ENCODE data around the gene SORBS1. TPM values are rescaled to one million over a fixed set of nuclear protein-coding genes. Genes with fewer than 3 reads are reported as not detected.

Gene SORBS1
- total and polyA plus RNA-seq, 2 of the 13 experiments (the other 11 are each of a cell fraction or from before 2014, with no cell fraction given), result 16.8 to 39.8 TPM

DNA sequence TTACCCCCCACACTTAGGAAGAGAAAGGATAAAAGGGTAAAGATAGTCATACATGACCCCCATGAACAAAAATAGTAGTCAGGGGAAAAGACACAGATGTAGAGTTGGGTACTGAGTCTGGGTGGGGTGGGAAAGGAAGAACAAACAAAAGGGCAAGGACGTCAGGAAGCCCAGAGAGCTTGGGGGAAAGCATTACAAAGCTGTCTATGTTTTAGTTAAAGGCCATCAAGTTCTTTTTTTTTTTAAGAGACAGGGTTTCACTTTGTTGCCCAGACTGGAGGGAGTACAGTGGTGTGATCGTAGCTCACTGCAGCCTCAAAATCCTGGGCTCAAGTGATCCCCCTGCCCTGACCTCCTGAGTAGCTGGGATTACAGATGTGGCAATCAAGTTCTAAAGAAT, 172.0 kb downstream of the SORBS1 start:
- FAIRE-seq, result peak; percentile 49
- Histone ChIP-seq H3K9ac (ENCODE audit: insufficient read depth, low read depth, low read length) (no peak overlapping the region), H3K4me2 (ENCODE audit: low read depth, low read length) (peak overlapping the region; percentile 41), H3K9me3 (ENCODE audit: low read length) (no peaks in the 10 kb centered on the region), H2AFZ (ENCODE audit: low read length) (no peak overlapping the region), H3K36me3 (replicated peaks in 1 of 2; ENCODE audit: control insufficient read depth in 1 of 2, insufficient read depth in 2 of 2, low read length in 2 of 2) (peaks cover 7 to 29% of the 10 kb centered on the region in 2 experiments; a peak in 4 of 5 replicates), H4K20me1 (ENCODE audit: insufficient read depth, low read length) (no peaks in the 10 kb centered on the region), H3K79me2 (ENCODE audit: insufficient read depth, low read length) (no peaks in the 10 kb centered on the region), H3K27me3 (ENCODE audit: control insufficient read depth in 1 of 2, insufficient read depth in 2 of 2, low read length in 2 of 2) (no peaks in the 10 kb centered on the region), H3K4me1 (ENCODE audit: insufficient read depth, low read length) (peaks cover 35% of the 10 kb centered on the region), H3K4me3 (replicated peaks in 1 of 3; ENCODE audit: insufficient read depth in 1 of 3, low read depth in 2 of 3, low read length in 3 of 3) (peak overlapping the region in 1 of 3 experiments; percentile 9; a peak in 1 of 6 replicates), H3K27ac (ENCODE audit: extremely low read length, insufficient read depth, low read length) (peak overlapping the region; percentile 48)
- ChIA-PET POLR2A (interaction anchor here (1.0 kb wide), 1 partner anchor 16 kb away, joined by 3 read pairs; no protein-coding TSS in a partner anchor), CTCF (ENCODE audit: low intra/inter-chr PET ratio, low total read pairs) (no interaction called here)
- in situ Hi-C loops (cut with HindIII; ENCODE audit: extremely low pct_ligation_motif_present, low pct_unique_long_range_greater_than_20kb) (no loop called here), intact Hi-C loops (cut with micrococcal nuclease; ENCODE audit: unreplicated experiment) (no loop called here)
- no TSS peak for BruUV-seq (replicated peaks)
- DNase-seq (ENCODE audit: low spot score), result peak; percentile 74
- ATAC-seq, result peak; percentile 66
- 5% methylated on average over 2 of the region's 2 CpGs for WGBS (ENCODE audit: low lambda C conversion rate)
- TF ChIP-seq, protein P1, sequence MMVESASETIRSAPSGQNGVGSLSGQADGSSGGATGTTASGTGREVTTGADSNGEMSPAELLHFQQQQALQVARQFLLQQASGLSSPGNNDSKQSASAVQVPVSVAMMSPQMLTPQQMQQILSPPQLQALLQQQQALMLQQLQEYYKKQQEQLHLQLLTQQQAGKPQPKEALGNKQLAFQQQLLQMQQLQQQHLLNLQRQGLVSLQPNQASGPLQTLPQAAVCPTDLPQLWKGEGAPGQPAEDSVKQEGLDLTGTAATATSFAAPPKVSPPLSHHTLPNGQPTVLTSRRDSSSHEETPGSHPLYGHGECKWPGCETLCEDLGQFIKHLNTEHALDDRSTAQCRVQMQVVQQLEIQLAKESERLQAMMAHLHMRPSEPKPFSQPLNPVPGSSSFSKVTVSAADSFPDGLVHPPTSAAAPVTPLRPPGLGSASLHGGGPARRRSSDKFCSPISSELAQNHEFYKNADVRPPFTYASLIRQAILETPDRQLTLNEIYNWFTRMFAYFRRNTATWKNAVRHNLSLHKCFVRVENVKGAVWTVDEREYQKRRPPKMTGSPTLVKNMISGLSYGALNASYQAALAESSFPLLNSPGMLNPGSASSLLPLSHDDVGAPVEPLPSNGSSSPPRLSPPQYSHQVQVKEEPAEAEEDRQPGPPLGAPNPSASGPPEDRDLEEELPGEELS (CRISPR knock-in tag; IDR thresholded peaks at IDR 0.05), result peak; percentile 16; the same call in 1 of the 2 replicates
- 0 out of 2 replicates have a peak, but pooled peaks have one; percentile 5 for TF ChIP-seq HNF4A (CRISPR knock-in tag; IDR thresholded peaks at IDR 0.05)
- TF ChIP-seq SIX1 (CRISPR knock-in tag; IDR thresholded peaks at IDR 0.05; ENCODE audit: borderline replicate concordance), result 0 out of 2 replicates have a peak, but pooled peaks have one; percentile 12
- TF ChIP-seq REXO4 (CRISPR knock-in tag; IDR thresholded peaks at IDR 0.05; ENCODE audit: borderline replicate concordance), result no peak
- no peak for TF ChIP-seq NONO (IDR thresholded peaks at IDR 0.05)
- TF ChIP-seq NONO (CRISPR knock-in tag; conservative IDR thresholded peaks at IDR 0.05), result 0 out of 2 replicates have a peak, but pooled peaks have one; percentile 4
- TF ChIP-seq ELF1 (CRISPR knock-in tag; IDR thresholded peaks at IDR 0.05), result no peak
- TF ChIP-seq, protein P2, sequence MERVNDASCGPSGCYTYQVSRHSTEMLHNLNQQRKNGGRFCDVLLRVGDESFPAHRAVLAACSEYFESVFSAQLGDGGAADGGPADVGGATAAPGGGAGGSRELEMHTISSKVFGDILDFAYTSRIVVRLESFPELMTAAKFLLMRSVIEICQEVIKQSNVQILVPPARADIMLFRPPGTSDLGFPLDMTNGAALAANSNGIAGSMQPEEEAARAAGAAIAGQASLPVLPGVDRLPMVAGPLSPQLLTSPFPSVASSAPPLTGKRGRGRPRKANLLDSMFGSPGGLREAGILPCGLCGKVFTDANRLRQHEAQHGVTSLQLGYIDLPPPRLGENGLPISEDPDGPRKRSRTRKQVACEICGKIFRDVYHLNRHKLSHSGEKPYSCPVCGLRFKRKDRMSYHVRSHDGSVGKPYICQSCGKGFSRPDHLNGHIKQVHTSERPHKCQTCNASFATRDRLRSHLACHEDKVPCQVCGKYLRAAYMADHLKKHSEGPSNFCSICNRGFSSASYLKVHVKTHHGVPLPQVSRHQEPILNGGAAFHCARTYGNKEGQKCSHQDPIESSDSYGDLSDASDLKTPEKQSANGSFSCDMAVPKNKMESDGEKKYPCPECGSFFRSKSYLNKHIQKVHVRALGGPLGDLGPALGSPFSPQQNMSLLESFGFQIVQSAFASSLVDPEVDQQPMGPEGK (CRISPR knock-in tag; IDR thresholded peaks at IDR 0.05), result 0 out of 2 replicates have a peak, but pooled peaks have one; percentile 14
- TF ChIP-seq, protein P3, sequence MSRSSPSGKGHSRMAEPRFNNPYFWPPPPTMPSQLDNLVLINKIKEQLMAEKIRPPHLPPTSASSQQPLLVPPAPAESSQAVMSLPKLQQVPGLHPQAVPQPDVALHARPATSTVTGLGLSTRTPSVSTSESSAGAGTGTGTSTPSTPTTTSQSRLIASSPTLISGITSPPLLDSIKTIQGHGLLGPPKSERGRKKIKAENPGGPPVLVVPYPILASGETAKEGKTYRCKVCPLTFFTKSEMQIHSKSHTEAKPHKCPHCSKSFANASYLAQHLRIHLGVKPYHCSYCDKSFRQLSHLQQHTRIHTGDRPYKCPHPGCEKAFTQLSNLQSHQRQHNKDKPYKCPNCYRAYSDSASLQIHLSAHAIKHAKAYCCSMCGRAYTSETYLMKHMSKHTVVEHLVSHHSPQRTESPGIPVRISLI (CRISPR knock-in tag; IDR thresholded peaks at IDR 0.05; ENCODE audit: borderline replicate concordance), result peak; percentile 87; the same call in 1 of the 2 replicates
- TF ChIP-seq ZNF331 (CRISPR knock-in tag; IDR thresholded peaks at IDR 0.05), result 0 out of 2 replicates have a peak, but pooled peaks have one; percentile 11
- no peak for TF ChIP-seq NR2F6 (IDR thresholded peaks at IDR 0.05)
- 0 out of 2 replicates have a peak, but pooled peaks have one; percentile 22 for TF ChIP-seq NR2F6 (CRISPR knock-in tag; IDR thresholded peaks at IDR 0.05)
- TF ChIP-seq CREB1 (IDR thresholded peaks at IDR 0.05), result no peak
- TF ChIP-seq CREB1 (CRISPR knock-in tag; IDR thresholded peaks at IDR 0.05), result peak; percentile 39; the same call in 1 of the 2 replicates
- TF ChIP-seq, protein P4, sequence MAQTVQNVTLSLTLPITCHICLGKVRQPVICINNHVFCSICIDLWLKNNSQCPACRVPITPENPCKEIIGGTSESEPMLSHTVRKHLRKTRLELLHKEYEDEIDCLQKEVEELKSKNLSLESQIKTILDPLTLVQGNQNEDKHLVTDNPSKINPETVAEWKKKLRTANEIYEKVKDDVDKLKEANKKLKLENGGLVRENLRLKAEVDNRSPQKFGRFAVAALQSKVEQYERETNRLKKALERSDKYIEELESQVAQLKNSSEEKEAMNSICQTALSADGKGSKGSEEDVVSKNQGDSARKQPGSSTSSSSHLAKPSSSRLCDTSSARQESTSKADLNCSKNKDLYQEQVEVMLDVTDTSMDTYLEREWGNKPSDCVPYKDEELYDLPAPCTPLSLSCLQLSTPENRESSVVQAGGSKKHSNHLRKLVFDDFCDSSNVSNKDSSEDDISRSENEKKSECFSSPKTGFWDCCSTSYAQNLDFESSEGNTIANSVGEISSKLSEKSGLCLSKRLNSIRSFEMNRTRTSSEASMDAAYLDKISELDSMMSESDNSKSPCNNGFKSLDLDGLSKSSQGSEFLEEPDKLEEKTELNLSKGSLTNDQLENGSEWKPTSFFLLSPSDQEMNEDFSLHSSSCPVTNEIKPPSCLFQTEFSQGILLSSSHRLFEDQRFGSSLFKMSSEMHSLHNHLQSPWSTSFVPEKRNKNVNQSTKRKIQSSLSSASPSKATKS (CRISPR knock-in tag; IDR thresholded peaks at IDR 0.05), result no peak
- no peak for TF ChIP-seq HOXD1 (CRISPR knock-in tag; IDR thresholded peaks at IDR 0.05)
- TF ChIP-seq ZNF136 (CRISPR knock-in tag; IDR thresholded peaks at IDR 0.05; ENCODE audit: low read depth), result no peak
